ENCODE results near the gene RXFP4.

DNA sequence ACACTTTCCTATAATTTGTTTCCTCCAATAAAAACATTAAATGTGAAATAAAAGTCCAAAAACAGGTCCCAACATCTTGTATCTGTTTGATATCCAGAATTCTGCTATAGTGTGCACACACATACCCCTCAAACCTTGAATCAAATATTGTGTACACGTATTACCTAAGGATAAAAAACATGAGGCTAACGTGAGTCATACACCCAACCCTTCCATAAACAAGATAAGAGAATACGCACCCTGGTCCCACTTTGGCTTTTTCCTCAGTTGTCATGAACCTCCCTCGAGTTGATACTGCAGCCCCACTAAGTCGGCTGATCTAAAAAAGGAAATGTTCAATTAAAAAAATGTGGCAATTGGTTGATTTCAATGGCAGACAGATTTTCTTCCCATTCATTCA, 12.4 kb upstream of the RXFP4 start:
- TF ChIP-seq, protein P1, sequence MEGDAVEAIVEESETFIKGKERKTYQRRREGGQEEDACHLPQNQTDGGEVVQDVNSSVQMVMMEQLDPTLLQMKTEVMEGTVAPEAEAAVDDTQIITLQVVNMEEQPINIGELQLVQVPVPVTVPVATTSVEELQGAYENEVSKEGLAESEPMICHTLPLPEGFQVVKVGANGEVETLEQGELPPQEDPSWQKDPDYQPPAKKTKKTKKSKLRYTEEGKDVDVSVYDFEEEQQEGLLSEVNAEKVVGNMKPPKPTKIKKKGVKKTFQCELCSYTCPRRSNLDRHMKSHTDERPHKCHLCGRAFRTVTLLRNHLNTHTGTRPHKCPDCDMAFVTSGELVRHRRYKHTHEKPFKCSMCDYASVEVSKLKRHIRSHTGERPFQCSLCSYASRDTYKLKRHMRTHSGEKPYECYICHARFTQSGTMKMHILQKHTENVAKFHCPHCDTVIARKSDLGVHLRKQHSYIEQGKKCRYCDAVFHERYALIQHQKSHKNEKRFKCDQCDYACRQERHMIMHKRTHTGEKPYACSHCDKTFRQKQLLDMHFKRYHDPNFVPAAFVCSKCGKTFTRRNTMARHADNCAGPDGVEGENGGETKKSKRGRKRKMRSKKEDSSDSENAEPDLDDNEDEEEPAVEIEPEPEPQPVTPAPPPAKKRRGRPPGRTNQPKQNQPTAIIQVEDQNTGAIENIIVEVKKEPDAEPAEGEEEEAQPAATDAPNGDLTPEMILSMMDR (IDR thresholded peaks at IDR 0.05; ENCODE audit: insufficient read depth, low read depth, low read length), result no peak
- TF ChIP-seq EZH2 (IDR thresholded peaks at IDR 0.05; ENCODE audit: insufficient read depth, low read length), result no peak

Data from astrocyte (in vitro differentiated cells and primary cell).